K562 (cell line): ENCODE results near the gene DNAAF2. TPM values are rescaled to one million over a fixed set of nuclear protein-coding genes. Genes with fewer than 3 reads are reported as not detected.

ENCODE experiments used
- ARID1B ChIP-seq: fragments of 450-650 bp; IDR thresholded peaks from 2 replicates; pipeline ENCODE4 v1.6.1; 2016; ENCODE audit warnings: antibody characterized with exemption, mild to moderate bottlenecking, inconsistent platforms
- EWSR1 ChIP-seq: fragments of 450-650 bp; IDR thresholded peaks from 2 replicates; pipeline ENCODE4 v1.6.1; 2018; ENCODE audit warnings: borderline replicate concordance, mild to moderate bottlenecking, low read depth, moderate library complexity; ENCODE audit not compliant: partially characterized antibody
- ZNF699 ChIP-seq: fragments of 250-450 bp; sonication (Bioruptor Pico); IDR thresholded peaks from 2 replicates; pipeline ENCODE4 v1.8.0; 2021; ENCODE audit warnings: mild to moderate bottlenecking, moderate library complexity; ENCODE audit not compliant: insufficient replicate concordance
- ZNF75A ChIP-seq: fragments of 450-650 bp; formaldehyde crosslinking; IDR thresholded peaks from 2 replicates; pipeline ENCODE4 v1.4.0; 2020; ENCODE audit warnings: mild to moderate bottlenecking
- polyA plus RNA-seq, 8 experiments: library from polyadenylated mRNA; depleted of rRNA in 4 of 8; stranded (reverse) in 5 of 8; unstranded in 3 of 8; fragments of >200 nt; fragmentation: Nextera tagmentation in 2 of 8; fragmentation: Illumina TruSeq in 1 of 8; extraction: Ambion mirVana in 2 of 8; extraction: Trizol in 1 of 8; gene quantifications; 2 replicates each; pipeline versions ENCODE4 v1.2.1 to v1.2.3, GENCODE V29; 2011 to 2014; ENCODE audit warnings: inconsistent platforms in 1 of 8, missing spikeins in 1 of 8
- total RNA-seq, 7 experiments: library from RNA; depleted of rRNA in 6 of 7; stranded (reverse); fragments of >200 nt in 6 of 7; fragmentation: Illumina TruSeq in 2 of 7; extraction: Trizol in 2 of 7; gene quantifications; 2 replicates each; pipeline versions ENCODE4 v1.2.1 to v1.2.3, GENCODE V29; 2011 to 2021; ENCODE audit warnings: low replicate concordance in 1 of 7
- TF ChIP-seq, protein P1 (sequence below): IDR thresholded peaks from 2 replicates; pipeline ENCODE4 v1.6.1; 2012; ENCODE audit warnings: low read depth, low read length, improper control_type of control experiment, borderline replicate concordance
- TF ChIP-seq, protein P2 (sequence below): fragments of 450-650 bp; IDR thresholded peaks from 2 replicates; pipeline ENCODE4 v1.6.1; 2018; ENCODE audit not compliant: partially characterized antibody
- TF ChIP-seq, protein P3 (sequence below), 2 experiments: fragments of 200-800 bp in 1 of 2; sonication (Bioruptor generic) in 1 of 2; sonication (generic) in 1 of 2; formaldehyde crosslinking in 1 of 2; IDR thresholded peaks in 1 of 2; conservative IDR thresholded peaks in 1 of 2; 2 replicates each; pipeline versions ENCODE4 v1.5.0 to v1.6.1; 2016 to 2020; ENCODE audit warnings: missing compliant biosample characterization in 1 of 2, missing genetic modification characterization in 1 of 2, missing genetic modification reagents in 1 of 2
- TF ChIP-seq, protein P4 (sequence below): fragments of 250-450 bp; sonication (Bioruptor Pico); IDR thresholded peaks from 2 replicates; pipeline ENCODE4 v1.4.0; 2020; ENCODE audit warnings: mild to moderate bottlenecking

Gene DNAAF2
- total and polyA plus RNA-seq, 9 of the 15 experiments (the other 6 are each of a cell fraction or from before 2014, with no cell fraction given), result 2.4 to 14.6 (median 11.1) TPM

DNA sequence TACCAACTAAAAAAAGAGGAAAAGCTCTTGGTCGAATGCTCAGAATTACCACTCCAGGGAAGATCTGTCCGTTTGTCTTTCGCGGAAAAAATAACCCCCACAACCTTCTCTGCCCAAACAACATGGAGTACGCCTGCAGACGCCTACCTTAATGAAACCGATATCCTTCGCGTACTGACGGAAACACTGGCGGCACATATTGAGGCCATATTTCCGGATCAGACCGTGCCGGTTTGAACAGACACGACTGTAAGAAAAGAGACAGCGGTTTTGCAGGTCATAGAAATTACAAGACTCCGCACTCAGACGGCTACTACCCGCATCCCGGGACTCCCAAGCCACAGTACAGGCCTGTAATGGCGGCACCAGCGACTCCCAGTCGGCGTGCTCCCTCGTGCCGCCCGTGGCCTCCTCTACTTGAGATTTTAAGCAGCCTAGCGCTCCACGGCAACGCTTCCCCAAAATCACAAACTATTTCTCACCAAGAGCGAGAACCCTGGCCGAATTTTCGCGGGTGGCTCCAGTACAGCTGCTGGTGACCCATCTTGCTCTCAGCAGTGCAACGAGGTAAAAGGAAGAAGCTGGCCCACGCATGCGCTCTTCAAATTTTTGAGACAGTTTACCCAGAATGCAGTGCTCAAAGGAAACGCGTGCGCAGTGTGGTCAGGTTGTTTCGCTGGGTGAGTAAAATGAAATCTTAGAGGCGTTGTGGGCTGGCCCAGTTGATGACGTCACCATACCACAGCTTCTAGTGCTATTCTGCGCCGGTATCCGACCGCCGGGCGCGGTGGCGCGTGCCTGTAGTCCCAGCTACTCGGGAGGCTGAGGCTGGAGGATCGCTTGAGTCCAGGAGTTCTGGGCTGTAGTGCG is 49.0 kb downstream of the DNAAF2 start, which contains the start of gene RPS29 (continued):
- TF ChIP-seq, protein P1, sequence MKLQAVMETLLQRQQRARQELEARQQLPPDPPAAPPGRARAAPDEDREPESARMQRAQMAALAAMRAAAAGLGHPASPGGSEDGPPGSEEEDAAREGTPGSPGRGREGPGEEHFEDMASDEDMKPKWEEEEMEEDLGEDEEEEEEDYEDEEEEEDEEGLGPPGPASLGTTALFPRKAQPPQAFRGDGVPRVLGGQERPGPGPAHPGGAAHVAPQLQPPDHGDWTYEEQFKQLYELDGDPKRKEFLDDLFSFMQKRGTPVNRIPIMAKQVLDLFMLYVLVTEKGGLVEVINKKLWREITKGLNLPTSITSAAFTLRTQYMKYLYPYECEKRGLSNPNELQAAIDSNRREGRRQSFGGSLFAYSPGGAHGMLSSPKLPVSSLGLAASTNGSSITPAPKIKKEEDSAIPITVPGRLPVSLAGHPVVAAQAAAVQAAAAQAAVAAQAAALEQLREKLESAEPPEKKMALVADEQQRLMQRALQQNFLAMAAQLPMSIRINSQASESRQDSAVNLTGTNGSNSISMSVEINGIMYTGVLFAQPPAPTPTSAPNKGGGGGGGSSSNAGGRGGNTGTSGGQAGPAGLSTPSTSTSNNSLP, result no peak
- no peak for TF ChIP-seq ZNF75A (CRISPR knock-in tag)
- peak; percentile 51; the same call in 1 of the 2 replicates for TF ChIP-seq ARID1B
- TF ChIP-seq, protein P2, sequence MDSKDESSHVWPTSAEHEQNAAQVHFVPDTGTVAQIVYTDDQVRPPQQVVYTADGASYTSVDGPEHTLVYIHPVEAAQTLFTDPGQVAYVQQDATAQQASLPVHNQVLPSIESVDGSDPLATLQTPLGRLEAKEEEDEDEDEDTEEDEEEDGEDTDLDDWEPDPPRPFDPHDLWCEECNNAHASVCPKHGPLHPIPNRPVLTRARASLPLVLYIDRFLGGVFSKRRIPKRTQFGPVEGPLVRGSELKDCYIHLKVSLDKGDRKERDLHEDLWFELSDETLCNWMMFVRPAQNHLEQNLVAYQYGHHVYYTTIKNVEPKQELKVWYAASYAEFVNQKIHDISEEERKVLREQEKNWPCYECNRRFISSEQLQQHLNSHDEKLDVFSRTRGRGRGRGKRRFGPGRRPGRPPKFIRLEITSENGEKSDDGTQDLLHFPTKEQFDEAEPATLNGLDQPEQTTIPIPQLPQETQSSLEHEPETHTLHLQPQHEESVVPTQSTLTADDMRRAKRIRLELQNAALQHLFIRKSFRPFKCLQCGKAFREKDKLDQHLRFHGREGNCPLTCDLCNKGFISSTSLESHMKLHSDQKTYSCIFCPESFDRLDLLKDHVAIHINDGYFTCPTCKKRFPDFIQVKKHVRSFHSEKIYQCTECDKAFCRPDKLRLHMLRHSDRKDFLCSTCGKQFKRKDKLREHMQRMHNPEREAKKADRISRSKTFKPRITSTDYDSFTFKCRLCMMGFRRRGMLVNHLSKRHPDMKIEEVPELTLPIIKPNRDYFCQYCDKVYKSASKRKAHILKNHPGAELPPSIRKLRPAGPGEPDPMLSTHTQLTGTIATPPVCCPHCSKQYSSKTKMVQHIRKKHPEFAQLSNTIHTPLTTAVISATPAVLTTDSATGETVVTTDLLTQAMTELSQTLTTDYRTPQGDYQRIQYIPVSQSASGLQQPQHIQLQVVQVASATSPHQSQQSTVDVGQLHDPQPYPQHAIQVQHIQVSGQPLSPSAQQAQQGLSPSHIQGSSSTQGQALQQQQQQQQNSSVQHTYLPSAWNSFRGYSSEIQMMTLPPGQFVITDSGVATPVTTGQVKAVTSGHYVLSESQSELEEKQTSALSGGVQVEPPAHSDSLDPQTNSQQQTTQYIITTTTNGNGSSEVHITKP, result peak; percentile 75
- TF ChIP-seq, protein P3, sequence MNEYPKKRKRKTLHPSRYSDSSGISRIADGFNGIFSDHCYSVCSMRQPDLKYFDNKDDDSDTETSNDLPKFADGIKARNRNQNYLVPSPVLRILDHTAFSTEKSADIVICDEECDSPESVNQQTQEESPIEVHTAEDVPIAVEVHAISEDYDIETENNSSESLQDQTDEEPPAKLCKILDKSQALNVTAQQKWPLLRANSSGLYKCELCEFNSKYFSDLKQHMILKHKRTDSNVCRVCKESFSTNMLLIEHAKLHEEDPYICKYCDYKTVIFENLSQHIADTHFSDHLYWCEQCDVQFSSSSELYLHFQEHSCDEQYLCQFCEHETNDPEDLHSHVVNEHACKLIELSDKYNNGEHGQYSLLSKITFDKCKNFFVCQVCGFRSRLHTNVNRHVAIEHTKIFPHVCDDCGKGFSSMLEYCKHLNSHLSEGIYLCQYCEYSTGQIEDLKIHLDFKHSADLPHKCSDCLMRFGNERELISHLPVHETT (CRISPR knock-in tag; conservative IDR thresholded peaks at IDR 0.05 in 1 of 2, IDR thresholded peaks at IDR 0.05 in 1 of 2), result peak in 1 of 2 experiments; percentile 71; a peak in 2 of 4 replicates
- TF ChIP-seq ZNF699, result no peak
- TF ChIP-seq, protein P4, sequence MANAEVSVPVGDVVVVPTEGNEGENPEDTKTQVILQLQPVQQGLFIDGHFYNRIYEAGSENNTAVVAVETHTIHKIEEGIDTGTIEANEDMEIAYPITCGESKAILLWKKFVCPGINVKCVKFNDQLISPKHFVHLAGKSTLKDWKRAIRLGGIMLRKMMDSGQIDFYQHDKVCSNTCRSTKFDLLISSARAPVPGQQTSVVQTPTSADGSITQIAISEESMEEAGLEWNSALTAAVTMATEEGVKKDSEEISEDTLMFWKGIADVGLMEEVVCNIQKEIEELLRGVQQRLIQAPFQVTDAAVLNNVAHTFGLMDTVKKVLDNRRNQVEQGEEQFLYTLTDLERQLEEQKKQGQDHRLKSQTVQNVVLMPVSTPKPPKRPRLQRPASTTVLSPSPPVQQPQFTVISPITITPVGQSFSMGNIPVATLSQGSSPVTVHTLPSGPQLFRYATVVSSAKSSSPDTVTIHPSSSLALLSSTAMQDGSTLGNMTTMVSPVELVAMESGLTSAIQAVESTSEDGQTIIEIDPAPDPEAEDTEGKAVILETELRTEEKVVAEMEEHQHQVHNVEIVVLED, result 0 out of 2 replicates have a peak, but pooled peaks have one; percentile 15
- no peak for TF ChIP-seq EWSR1
